B cell (primary cell): ENCODE results near the gene SMIM13. TPM values are rescaled to one million over a fixed set of nuclear protein-coding genes. Genes with fewer than 3 reads are reported as not detected.

ENCODE experiments used
- ATAC-seq: fragments of 200-7000 bp; cut with Tn5 transposase; one replicate; pipeline ENCODE4 v1.10.0; 2021; ENCODE audit warnings: low read depth, mild to moderate bottlenecking, moderate number of reproducible peaks, moderate library complexity
- CTCF ChIA-PET: fragments of 350-600 bp; sonication (Branson Sonifier 250); formaldehyde crosslinking; loops from one replicate; lab custom pipeline; 2021; ENCODE audit warnings: antibody characterized with exemption, inconsistent platforms; lab: Charles Lee
- POLR2A ChIA-PET: fragments of 350-600 bp; sonication (Branson Sonifier 250); formaldehyde crosslinking; loops from one replicate; lab custom pipeline; 2021; ENCODE audit warnings: antibody characterized with exemption; lab: Charles Lee
- DNase-seq: peaks from one replicate; pipeline ENCODE4 v3.0.0; 2013
- H2AFZ ChIP-seq: 2 replicates; pipeline ENCODE4 v1.6.1; 2012; ENCODE audit warnings: mild to moderate bottlenecking, low read depth, low read length; ENCODE audit not compliant: insufficient read depth, poor library complexity, severe bottlenecking
- H3K27ac ChIP-seq, 2 donors: 1 replicate in 1 of 2; 2 replicates in 1 of 2; pipeline ENCODE4 v1.5.1; 2012 to 2013; ENCODE audit warnings: low read length in 2 of 2, mild to moderate bottlenecking in 2 of 2, moderate library complexity in 1 of 2
- H3K27me3 ChIP-seq, 4 experiments: fragments of 200-600 bp in 1 of 4; sonication (generic) in 1 of 4; replicated peaks in 1 of 4; 1 replicate in 2 of 4; 2 replicates in 2 of 4; pipeline versions ENCODE4 v1.6.1 to v1.7.0; 2013 to 2016; ENCODE audit warnings: low read length in 3 of 4, mild to moderate bottlenecking in 2 of 4, mixed read lengths in 1 of 4, moderate library complexity in 1 of 4; ENCODE audit not compliant: insufficient read depth in 4 of 4, control insufficient read depth in 3 of 4; ENCODE audit errors: control extremely low read depth in 1 of 4
- H3K36me3 ChIP-seq, 2 experiments: replicated peaks in 1 of 2; 1 replicate in 1 of 2; 2 replicates in 1 of 2; pipeline versions ENCODE4 v1.6.1 to v1.7.1; 2013; ENCODE audit warnings: low read length in 1 of 2; ENCODE audit not compliant: insufficient read depth in 2 of 2, control insufficient read depth in 1 of 2; ENCODE audit errors: control extremely low read depth in 1 of 2, extremely low read depth in 1 of 2
- H3K4me1 ChIP-seq, 2 donors: fragments of 200-600 bp in 1 of 2; sonication (generic) in 1 of 2; 1 replicate in 1 of 2; 2 replicates in 1 of 2; pipeline versions ENCODE4 v1.5.1 to v1.6.1; 2013 to 2017; ENCODE audit warnings: low read length in 2 of 2; ENCODE audit not compliant: control insufficient read depth in 2 of 2, insufficient read depth in 2 of 2
- H3K4me2 ChIP-seq: replicated peaks from 2 replicates; pipeline ENCODE3; 2012; ENCODE audit warnings: mild to moderate bottlenecking, low read depth, low read length; ENCODE audit not compliant: poor library complexity, severe bottlenecking
- H3K4me3 ChIP-seq, 5 experiments: fragments of 200-600 bp in 1 of 5; sonication (generic) in 1 of 5; 1 replicate in 3 of 5; 2 replicates in 2 of 5; pipeline versions ENCODE4 v1.5.1 to v1.7.0; 2011 to 2016; ENCODE audit warnings: low read length in 4 of 5, mild to moderate bottlenecking in 4 of 5, low read depth in 2 of 5, control low read depth in 1 of 5, moderate library complexity in 1 of 5; ENCODE audit not compliant: insufficient read depth in 1 of 5; ENCODE audit errors: control extremely low read depth in 1 of 5, extremely low read depth in 1 of 5
- H3K79me2 ChIP-seq: fragments of 200-600 bp; sonication (generic); one replicate; pipeline ENCODE4 v1.6.0; 2016; ENCODE audit warnings: low read length; ENCODE audit not compliant: control insufficient read depth, insufficient read depth
- H3K9ac ChIP-seq: fragments of 200-600 bp; sonication (generic); 2 replicates; pipeline ENCODE4 v1.6.1; 2017; ENCODE audit warnings: mild to moderate bottlenecking, low read length, moderate library complexity
- H3K9me3 ChIP-seq, 3 donors: one replicate each; pipeline versions ENCODE4 v1.6.1 to v1.7.1; 2013; ENCODE audit warnings: low read length in 2 of 3; ENCODE audit not compliant: control insufficient read depth in 2 of 3, insufficient read depth in 1 of 3; ENCODE audit errors: control extremely low read depth in 1 of 3
- H4K20me1 ChIP-seq: 2 replicates; pipeline ENCODE4 v1.6.0; 2012; ENCODE audit warnings: mild to moderate bottlenecking, low read length; ENCODE audit not compliant: insufficient read depth, control insufficient read depth, poor library complexity, severe bottlenecking
- H3K27ac Mint-ChIP-seq: one replicate; pipeline ENCODE4 v1.8.0; 2021; ENCODE audit warnings: mixed read lengths
- H3K27me3 Mint-ChIP-seq: one replicate; pipeline ENCODE4 v1.8.0; 2021; ENCODE audit warnings: mixed read lengths
- H3K4me1 Mint-ChIP-seq: one replicate; pipeline ENCODE4 v1.8.0; 2021; ENCODE audit warnings: mixed read lengths
- H3K4me3 Mint-ChIP-seq: one replicate; pipeline ENCODE4 v1.8.0; 2021; ENCODE audit warnings: mixed read lengths
- H3K9me3 Mint-ChIP-seq: one replicate; pipeline ENCODE4 v1.8.0; 2022; ENCODE audit warnings: mixed read lengths; ENCODE audit not compliant: insufficient read depth
- EZH2 ChIP-seq: IDR thresholded peaks from 2 replicates; pipeline ENCODE4 v1.6.1; 2012; ENCODE audit warnings: borderline replicate concordance, low read depth, mild to moderate bottlenecking, moderate library complexity, low read length; ENCODE audit not compliant: insufficient read depth, poor library complexity, severe bottlenecking
- WGBS: methylation state at CpG from one replicate; pipeline ENCODE4 v1.1.5; 2013; ENCODE audit warnings: missing lambda C conversion rate; ENCODE audit not compliant: insufficient coverage; 5-methylcytosine and 5-hydroxymethylcytosine counted together
- intact Hi-C: fragments of 100-400 bp; cut with micrococcal nuclease; formaldehyde crosslinking; loops from one replicate; pipeline ENCODE4 v1.10.0; 2022
- polyA plus RNA-seq: library from polyadenylated mRNA; depleted of rRNA; stranded (reverse); fragments of >200 nt; gene quantifications from 2 replicates; pipeline ENCODE4 v1.2.3, GENCODE V29; 2012
- total RNA-seq, 2 donors: library from RNA; stranded (reverse); fragments of 120-200 nt in 1 of 2; gene quantifications; 1 replicate in 1 of 2; 2 replicates in 1 of 2; pipeline versions ENCODE4 v1.2.3 to v1.2.4, GENCODE V29; 2013 to 2022
- TF ChIP-seq, protein P1 (sequence below): fragments of 200-600 bp; IDR thresholded peaks from one replicate; pipeline ENCODE4 v1.8.0; 2022; ENCODE audit warnings: antibody characterized with exemption, mild to moderate bottlenecking

Gene SMIM13
- total and polyA plus RNA-seq, 2 donors (not counting 1 experiment from before 2014, with no cell fraction given) = 2.1 to 5.5 TPM

DNA sequence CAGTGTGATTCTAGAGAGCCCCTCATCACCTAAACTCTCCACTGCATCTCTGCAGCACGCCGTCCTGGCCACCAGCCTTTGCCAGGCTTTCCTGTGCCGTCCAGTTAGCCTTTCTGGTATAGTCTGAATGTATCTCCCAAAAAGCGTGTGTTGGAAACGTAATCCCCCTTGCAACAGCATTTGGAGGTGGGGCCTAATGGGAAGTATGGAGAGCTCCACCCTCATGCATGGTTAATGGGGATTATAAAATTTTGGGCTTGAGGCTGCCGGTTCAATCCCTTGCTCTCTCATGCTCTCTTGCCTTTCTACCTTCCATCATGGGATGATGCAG is 85.4 kb downstream of the SMIM13 start:
- H3K4me1 Mint-ChIP-seq = no peaks in the 10 kb centered on the region
- Histone ChIP-seq H2AFZ (no peak overlapping the region), H3K79me2 (no peaks in the 10 kb centered on the region), H3K27me3 (no peaks in the 10 kb centered on the region), H3K4me3 (no peak overlapping the region), H3K36me3 (peaks cover 5 to 12% of the 10 kb centered on the region in 2 experiments), H3K9ac (no peak overlapping the region), H3K27ac (no peak overlapping the region), H3K9me3 (peaks cover 0 to 4% (median 4%) of the 10 kb centered on the region in 3 donors), H4K20me1 (no peaks in the 10 kb centered on the region), H3K4me2 (no peak overlapping the region), H3K4me1 (no peaks in the 10 kb centered on the region)
- TF ChIP-seq EZH2 = no peak
- TF ChIP-seq, protein P1, sequence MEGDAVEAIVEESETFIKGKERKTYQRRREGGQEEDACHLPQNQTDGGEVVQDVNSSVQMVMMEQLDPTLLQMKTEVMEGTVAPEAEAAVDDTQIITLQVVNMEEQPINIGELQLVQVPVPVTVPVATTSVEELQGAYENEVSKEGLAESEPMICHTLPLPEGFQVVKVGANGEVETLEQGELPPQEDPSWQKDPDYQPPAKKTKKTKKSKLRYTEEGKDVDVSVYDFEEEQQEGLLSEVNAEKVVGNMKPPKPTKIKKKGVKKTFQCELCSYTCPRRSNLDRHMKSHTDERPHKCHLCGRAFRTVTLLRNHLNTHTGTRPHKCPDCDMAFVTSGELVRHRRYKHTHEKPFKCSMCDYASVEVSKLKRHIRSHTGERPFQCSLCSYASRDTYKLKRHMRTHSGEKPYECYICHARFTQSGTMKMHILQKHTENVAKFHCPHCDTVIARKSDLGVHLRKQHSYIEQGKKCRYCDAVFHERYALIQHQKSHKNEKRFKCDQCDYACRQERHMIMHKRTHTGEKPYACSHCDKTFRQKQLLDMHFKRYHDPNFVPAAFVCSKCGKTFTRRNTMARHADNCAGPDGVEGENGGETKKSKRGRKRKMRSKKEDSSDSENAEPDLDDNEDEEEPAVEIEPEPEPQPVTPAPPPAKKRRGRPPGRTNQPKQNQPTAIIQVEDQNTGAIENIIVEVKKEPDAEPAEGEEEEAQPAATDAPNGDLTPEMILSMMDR = no peak
- POLR2A ChIA-PET = no interaction called here
- no peak overlapping the region for H3K27ac Mint-ChIP-seq
- DNase-seq (no peak), ATAC-seq (no peak)
- CTCF ChIA-PET = interaction anchor here (0.8 to 1.8 kb wide), 2 partner anchors 315 to 317 kb away, joined by 3 to 8 read pairs; no protein-coding TSS in a partner anchor
- intact Hi-C loops = loop anchor here (10.0 kb wide), 1 partner anchor 396 kb away; no protein-coding TSS in a partner anchor
- no peak overlapping the region for H3K4me3 Mint-ChIP-seq
- 100% methylated on average over 3 of the region's 6 CpGs for WGBS
- no peaks in the 10 kb centered on the region for H3K27me3 Mint-ChIP-seq
- H3K9me3 Mint-ChIP-seq = peaks cover 3% of the 10 kb centered on the region

DNA sequence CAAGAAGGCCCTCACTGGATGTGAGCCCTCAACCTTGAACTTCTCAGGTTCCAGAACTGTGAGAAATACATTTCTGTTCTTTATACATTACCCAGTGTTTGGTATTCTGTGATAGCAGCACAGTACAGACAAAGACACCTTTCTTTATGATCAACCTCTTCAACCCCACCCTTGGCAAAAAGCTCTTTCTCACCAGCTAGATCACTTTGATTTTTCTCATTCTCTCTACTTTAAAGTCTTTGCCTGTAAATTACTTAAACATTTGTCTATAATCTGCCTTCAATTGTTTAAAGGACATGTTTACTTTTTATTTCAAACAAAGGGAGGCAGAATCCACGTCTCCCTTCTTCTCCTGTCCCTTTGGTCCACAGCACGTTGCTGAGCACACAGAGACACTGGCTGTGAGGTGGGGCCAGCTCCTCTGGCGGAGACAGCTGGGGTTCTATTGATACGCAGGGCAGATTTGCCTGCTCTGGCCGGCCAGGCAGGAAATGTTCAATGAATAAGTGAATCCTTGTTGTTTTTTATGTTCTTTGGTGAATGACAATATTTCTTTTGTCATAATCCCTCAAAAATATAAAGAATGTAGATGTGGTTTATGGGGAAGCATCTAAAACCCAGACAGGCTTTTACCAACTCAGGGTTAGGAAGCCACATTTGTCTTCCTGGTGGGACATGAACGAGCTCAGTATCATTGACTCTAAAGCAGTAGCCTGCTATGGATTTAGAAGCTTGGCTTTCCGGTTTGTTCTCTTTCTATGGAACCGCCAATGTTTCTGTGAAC is 86.0 kb downstream of the SMIM13 start:
- H3K4me1 Mint-ChIP-seq = no peaks in the 10 kb centered on the region
- H3K9me3 Mint-ChIP-seq = peaks cover 3% of the 10 kb centered on the region
- Histone ChIP-seq H3K79me2 (no peaks in the 10 kb centered on the region), H3K4me3 (no peak overlapping the region), H3K4me2 (no peak overlapping the region), H3K36me3 (peaks cover 5 to 17% of the 10 kb centered on the region in 2 experiments), H3K4me1 (no peaks in the 10 kb centered on the region), H4K20me1 (no peaks in the 10 kb centered on the region), H3K27ac (no peak overlapping the region), H3K27me3 (no peaks in the 10 kb centered on the region), H2AFZ (no peak overlapping the region), H3K9me3 (peaks cover 0 to 4% (median 4%) of the 10 kb centered on the region in 3 donors), H3K9ac (no peak overlapping the region)
- H3K27ac Mint-ChIP-seq = no peak overlapping the region
- no peak for TF ChIP-seq EZH2
- ATAC-seq (no peak), DNase-seq (no peak)
- ChIA-PET CTCF (interaction anchor here (0.8 to 1.8 kb wide), 2 partner anchors 314 to 317 kb away, joined by 3 to 8 read pairs; no protein-coding TSS in a partner anchor), POLR2A (no interaction called here)
- no peak overlapping the region for H3K4me3 Mint-ChIP-seq
- no peaks in the 10 kb centered on the region for H3K27me3 Mint-ChIP-seq
- WGBS = 100% methylated on average over 3 of the region's 8 CpGs
- intact Hi-C loops = loop anchor here (10.0 kb wide), 1 partner anchor 395 kb away; no protein-coding TSS in a partner anchor
